Ishikawa (cell line): Measurements from ENCODE around the gene CCNJL.

Source experiments
- CEBPB ChIP-seq: IDR thresholded peaks from 2 replicates; pipeline ENCODE4 v1.6.1; 2012
- CREB1 ChIP-seq: IDR thresholded peaks from 2 replicates; pipeline ENCODE4 v1.6.1; 2012; ENCODE audit warnings: low read depth
- EGR1 ChIP-seq: IDR thresholded peaks from 2 replicates; pipeline ENCODE4 v1.6.1; 2012
- EP300 ChIP-seq: IDR thresholded peaks from 2 replicates; pipeline ENCODE4 v1.6.1; 2012; ENCODE audit warnings: borderline replicate concordance
- FOXM1 ChIP-seq: IDR thresholded peaks from 2 replicates; pipeline ENCODE4 v1.6.1; 2012; ENCODE audit warnings: low read depth, borderline replicate concordance
- MAX ChIP-seq: IDR thresholded peaks from 2 replicates; pipeline ENCODE4 v1.6.1; 2012
- NFIC ChIP-seq: IDR thresholded peaks from 2 replicates; pipeline ENCODE4 v1.6.1; 2012
- RAD21 ChIP-seq: IDR thresholded peaks from 2 replicates; pipeline ENCODE4 v1.6.1; 2012; ENCODE audit warnings: low read depth
- REST ChIP-seq: IDR thresholded peaks from 2 replicates; pipeline ENCODE4 v1.6.1; 2012; ENCODE audit warnings: low read depth, mild to moderate bottlenecking
- TAF1 ChIP-seq: IDR thresholded peaks from 2 replicates; pipeline ENCODE4 v1.6.1; 2012; ENCODE audit warnings: low read depth, mild to moderate bottlenecking
- TCF12 ChIP-seq: IDR thresholded peaks from 2 replicates; pipeline ENCODE4 v1.6.1; 2012; ENCODE audit warnings: low read depth
- TEAD4 ChIP-seq: IDR thresholded peaks from 2 replicates; pipeline ENCODE4 v1.6.1; 2012
- USF1 ChIP-seq: IDR thresholded peaks from 2 replicates; pipeline ENCODE4 v1.6.1; 2012
- YY1 ChIP-seq: IDR thresholded peaks from 2 replicates; pipeline ENCODE4 v1.6.1; 2012; ENCODE audit warnings: low read depth
- ZBTB7A ChIP-seq: IDR thresholded peaks from 2 replicates; pipeline ENCODE4 v1.6.1; 2012; ENCODE audit warnings: low read depth

The CCNJL gene

GRCh38 chr5:160233215-160233614 is 79.1 kb downstream of the CCNJL start:
- TF ChIP-seq ZBTB7A = no peak
- TF ChIP-seq YY1 = no peak
- TF ChIP-seq TCF12 = no peak
- no peak for TF ChIP-seq EGR1
- no peak for TF ChIP-seq MAX
- TF ChIP-seq REST = no peak
- no peak for TF ChIP-seq CEBPB
- no peak for TF ChIP-seq TAF1
- no peak for TF ChIP-seq NFIC
- TF ChIP-seq FOXM1 = no peak
- no peak for TF ChIP-seq TEAD4
- TF ChIP-seq EP300 = no peak
- TF ChIP-seq USF1 = no peak
- no peak for TF ChIP-seq CREB1

GRCh38 chr5:160231783-160232342 is 80.5 kb downstream of the CCNJL start:
- TF ChIP-seq ZBTB7A = no peak
- no peak for TF ChIP-seq TAF1
- TF ChIP-seq YY1 = no peak
- no peak for TF ChIP-seq CEBPB

GRCh38 chr5:160230686-160231527 is 81.5 kb downstream of the CCNJL start:
- TF ChIP-seq NFIC = no peak
- TF ChIP-seq MAX = no peak
- no peak for TF ChIP-seq EGR1
- no peak for TF ChIP-seq TAF1

GRCh38 chr5:160229190-160229742 is 83.1 kb downstream of the CCNJL start, which contains the start of gene FABP6:
FABP6 (plus strand) TSS chr5:160229506; CDS start chr5:160229558, 52 bp downstream.
- TF ChIP-seq CREB1 = no peak

GRCh38 chr5:160227012-160227411 is 85.4 kb downstream of the CCNJL start:
- no peak for TF ChIP-seq USF1
- no peak for TF ChIP-seq YY1
- TF ChIP-seq TCF12 = no peak
- TF ChIP-seq TAF1 = no peak
- no peak for TF ChIP-seq REST
- no peak for TF ChIP-seq RAD21
- no peak for TF ChIP-seq NFIC
- no peak for TF ChIP-seq EGR1
- no peak for TF ChIP-seq EP300
- TF ChIP-seq CEBPB = no peak
- TF ChIP-seq TEAD4 = no peak
- TF ChIP-seq FOXM1 = no peak
- no peak for TF ChIP-seq CREB1
- TF ChIP-seq MAX = no peak
- TF ChIP-seq ZBTB7A = no peak

- TF ChIP-seq CEBPB (no peak), EGR1 (no peak), TCF12 (no peak), RAD21 (no peak), YY1 (no peak), EP300 (no peak), USF1 (no peak), CREB1 (no peak), TEAD4 (no peak), TAF1 (no peak), MAX (no peak), REST (no peak), NFIC (no peak), FOXM1 (no peak), ZBTB7A (no peak)
Measured at GRCh38 chr5:160221082-160221481, 91.3 kb downstream of the CCNJL start.
